CD14-positive monocyte (primary cell): ENCODE results near the gene FRY. TPM values are rescaled to one million over a fixed set of nuclear protein-coding genes. Genes with fewer than 3 reads are reported as not detected.

Experiments
- DNase-seq, 3 donors: peaks; one replicate each; pipeline ENCODE4 v3.0.0-alpha.2; 2011 to 2022
- H2AFZ ChIP-seq: 2 replicates; pipeline ENCODE4 v1.6.0; 2012; ENCODE audit warnings: mild to moderate bottlenecking, low read depth, low read length, inconsistent platforms; ENCODE audit not compliant: insufficient read depth, poor library complexity, severe bottlenecking
- H3K27ac ChIP-seq, 2 donors: 1 replicate in 1 of 2; 2 replicates in 1 of 2; pipeline ENCODE4 v1.5.1; 2012 to 2013; ENCODE audit warnings: low read length in 2 of 2, control low read depth in 1 of 2, inconsistent platforms in 1 of 2, low read depth in 1 of 2, mild to moderate bottlenecking in 1 of 2
- H3K27me3 ChIP-seq, 2 donors: one replicate each; pipeline versions ENCODE4 v1.6.0 to v1.6.1; 2011 to 2013; ENCODE audit warnings: low read length in 2 of 2; ENCODE audit not compliant: control insufficient read depth in 2 of 2, insufficient read depth in 2 of 2
- H3K36me3 ChIP-seq, 2 donors: replicated peaks in 1 of 2; 1 replicate in 1 of 2; 2 replicates in 1 of 2; pipeline versions ENCODE4 v1.5.1 to v1.6.1; 2012 to 2013; ENCODE audit warnings: low read length in 2 of 2, control low read depth in 1 of 2, inconsistent platforms in 1 of 2, mild to moderate bottlenecking in 1 of 2; ENCODE audit not compliant: insufficient read depth in 2 of 2, control insufficient read depth in 1 of 2
- H3K4me1 ChIP-seq, 2 donors: 1 replicate in 1 of 2; 2 replicates in 1 of 2; pipeline versions ENCODE4 v1.5.1 to v1.6.1; 2012 to 2013; ENCODE audit warnings: low read length in 2 of 2, control low read depth in 1 of 2, inconsistent platforms in 1 of 2, mild to moderate bottlenecking in 1 of 2, moderate library complexity in 1 of 2; ENCODE audit not compliant: insufficient read depth in 2 of 2, control insufficient read depth in 1 of 2
- H3K4me2 ChIP-seq: replicated peaks from 2 replicates; pipeline ENCODE3; 2012; ENCODE audit warnings: low read length, moderate library complexity, mild to moderate bottlenecking; ENCODE audit not compliant: poor library complexity, severe bottlenecking; ENCODE audit errors: extremely low read depth
- H3K4me3 ChIP-seq, 3 experiments: fragments of 200-600 bp in 1 of 3; sonication (generic) in 1 of 3; replicated peaks in 1 of 3; 1 replicate in 2 of 3; 2 replicates in 1 of 3; pipeline ENCODE4 v1.5.1; 2011 to 2013; ENCODE audit warnings: low read length in 3 of 3, mild to moderate bottlenecking in 3 of 3, control low read depth in 2 of 3, low read depth in 2 of 3, inconsistent platforms in 1 of 3, moderate library complexity in 1 of 3
- H3K79me2 ChIP-seq: 2 replicates; pipeline ENCODE4 v1.6.0; 2012; ENCODE audit warnings: mild to moderate bottlenecking, control low read depth, inconsistent platforms, low read length, moderate library complexity; ENCODE audit not compliant: insufficient read depth
- H3K9ac ChIP-seq: 2 replicates; pipeline ENCODE4 v1.6.0; 2017; ENCODE audit warnings: low read length, mild to moderate bottlenecking; ENCODE audit not compliant: insufficient read depth, poor library complexity, severe bottlenecking
- H3K9me3 ChIP-seq, 2 donors: replicated peaks in 1 of 2; 1 replicate in 1 of 2; 2 replicates in 1 of 2; pipeline versions ENCODE4 v1.5.1 to v1.6.1; 2012 to 2013; ENCODE audit warnings: low read length in 2 of 2, control low read depth in 1 of 2; ENCODE audit not compliant: control insufficient read depth in 1 of 2, insufficient read depth in 1 of 2
- H4K20me1 ChIP-seq: 2 replicates; pipeline ENCODE4 v1.6.0; 2012; ENCODE audit warnings: mild to moderate bottlenecking, low read length, control low read depth, moderate library complexity; ENCODE audit not compliant: insufficient read depth
- H3K27ac Mint-ChIP-seq, 7 donors: one replicate each; pipeline ENCODE4 v1.8.0; 2020; ENCODE audit warnings: mild to moderate bottlenecking in 7 of 7, mixed read lengths in 7 of 7, moderate library complexity in 6 of 7, inconsistent platforms in 2 of 7
- H3K27me3 Mint-ChIP-seq, 3 donors: one replicate each; pipeline ENCODE4 v1.8.0; 2021 to 2022; ENCODE audit warnings: low read depth in 3 of 3, mild to moderate bottlenecking in 3 of 3, mixed read lengths in 3 of 3, moderate library complexity in 3 of 3, inconsistent platforms in 1 of 3
- H3K36me3 Mint-ChIP-seq, 2 donors: one replicate each; pipeline ENCODE4 v1.8.0; 2020; ENCODE audit warnings: mixed read lengths in 2 of 2, inconsistent platforms in 1 of 2, mild to moderate bottlenecking in 1 of 2
- H3K4me1 Mint-ChIP-seq: one replicate; pipeline ENCODE4 v1.8.0; 2020; ENCODE audit warnings: mild to moderate bottlenecking, mixed read lengths
- H3K4me3 Mint-ChIP-seq, 2 donors: one replicate each; pipeline ENCODE4 v1.8.0; 2020; ENCODE audit warnings: mild to moderate bottlenecking in 2 of 2, mixed read lengths in 2 of 2, moderate library complexity in 1 of 2
- H3K9me3 Mint-ChIP-seq, 7 donors: one replicate each; pipeline ENCODE4 v1.8.0; 2020 to 2022; ENCODE audit warnings: mixed read lengths in 7 of 7, mild to moderate bottlenecking in 6 of 7, moderate library complexity in 6 of 7, inconsistent platforms in 2 of 7
- WGBS: methylation state at CpG from one replicate; pipeline ENCODE4 v1.1.5; 2013; ENCODE audit warnings: missing lambda C conversion rate; ENCODE audit not compliant: insufficient coverage; 5-methylcytosine and 5-hydroxymethylcytosine counted together
- intact Hi-C, 2 donors: fragments of 100-400 bp; cut with micrococcal nuclease; formaldehyde crosslinking; loops; one replicate each; pipeline versions ENCODE4 v1.15.0 to v1.15.1; 2023
- polyA plus RNA-seq, 3 donors: library from polyadenylated mRNA; depleted of rRNA in 1 of 3; unstranded in 2 of 3; stranded (reverse) in 1 of 3; fragments of 300-500 nt in 2 of 3; fragments of >200 nt in 1 of 3; fragmentation: Illumina TruSeq in 2 of 3; gene quantifications; 1 replicate in 2 of 3; 2 replicates in 1 of 3; pipeline ENCODE4 v1.2.3, GENCODE V29; 2012 to 2021
- TF ChIP-seq, protein P1 (sequence below): fragments of 200-600 bp; IDR thresholded peaks from one replicate; pipeline ENCODE4 v1.8.0; 2022; ENCODE audit warnings: antibody characterized with exemption, mild to moderate bottlenecking

The FRY gene
- polyA plus RNA-seq, 3 donors: 3.9 to 31.8 (median 5.0) TPM

DNA sequence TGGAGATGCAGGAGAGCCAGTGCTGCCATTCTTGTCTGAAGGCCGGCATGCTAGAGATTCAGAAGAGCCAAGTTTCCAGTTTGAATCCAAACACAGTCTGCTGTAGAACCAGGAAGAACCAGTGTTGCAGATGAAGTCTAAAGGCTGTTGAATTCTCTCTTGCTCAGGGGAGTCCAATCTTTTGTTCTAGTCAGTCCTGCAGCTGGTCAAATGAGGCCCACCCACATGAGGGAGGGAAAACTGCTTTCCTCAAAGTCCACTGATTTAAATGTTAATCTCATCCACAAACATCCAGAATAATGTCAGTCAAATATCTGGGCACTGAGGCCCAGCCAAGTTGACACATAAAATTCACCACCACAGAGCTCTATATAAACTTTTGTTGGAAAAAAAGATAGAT is 136.6 kb downstream of the FRY start:
- TF ChIP-seq, protein P1, sequence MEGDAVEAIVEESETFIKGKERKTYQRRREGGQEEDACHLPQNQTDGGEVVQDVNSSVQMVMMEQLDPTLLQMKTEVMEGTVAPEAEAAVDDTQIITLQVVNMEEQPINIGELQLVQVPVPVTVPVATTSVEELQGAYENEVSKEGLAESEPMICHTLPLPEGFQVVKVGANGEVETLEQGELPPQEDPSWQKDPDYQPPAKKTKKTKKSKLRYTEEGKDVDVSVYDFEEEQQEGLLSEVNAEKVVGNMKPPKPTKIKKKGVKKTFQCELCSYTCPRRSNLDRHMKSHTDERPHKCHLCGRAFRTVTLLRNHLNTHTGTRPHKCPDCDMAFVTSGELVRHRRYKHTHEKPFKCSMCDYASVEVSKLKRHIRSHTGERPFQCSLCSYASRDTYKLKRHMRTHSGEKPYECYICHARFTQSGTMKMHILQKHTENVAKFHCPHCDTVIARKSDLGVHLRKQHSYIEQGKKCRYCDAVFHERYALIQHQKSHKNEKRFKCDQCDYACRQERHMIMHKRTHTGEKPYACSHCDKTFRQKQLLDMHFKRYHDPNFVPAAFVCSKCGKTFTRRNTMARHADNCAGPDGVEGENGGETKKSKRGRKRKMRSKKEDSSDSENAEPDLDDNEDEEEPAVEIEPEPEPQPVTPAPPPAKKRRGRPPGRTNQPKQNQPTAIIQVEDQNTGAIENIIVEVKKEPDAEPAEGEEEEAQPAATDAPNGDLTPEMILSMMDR: no peak
- Histone ChIP-seq H3K9me3 (no peaks in the 10 kb centered on the region), H3K4me1 (no peaks in the 10 kb centered on the region), H3K27ac (no peak overlapping the region), H3K9ac (no peak overlapping the region), H3K4me3 (no peak overlapping the region), H3K4me2 (no peak overlapping the region), H2AFZ (no peak overlapping the region), H3K79me2 (no peaks in the 10 kb centered on the region), H4K20me1 (no peaks in the 10 kb centered on the region), H3K27me3 (no peaks in the 10 kb centered on the region), H3K36me3 (peaks cover 49 to 100% of the 10 kb centered on the region in 2 donors)
- intact Hi-C loops: no loop called here
- WGBS: 100% methylated on average over 1 of the region's 1 CpG
- Mint-ChIP-seq H3K4me3 (no peak overlapping the region), H3K27me3 (no peaks in the 10 kb centered on the region), H3K36me3 (peaks cover 79 to 95% of the 10 kb centered on the region in 2 donors), H3K27ac (peak overlapping the region in 3 of 7 donors; percentile 42 to 85 (median 47)), H3K9me3 (peaks cover 0 to 2% (median 0%) of the 10 kb centered on the region in 7 donors), H3K4me1 (peaks cover 8% of the 10 kb centered on the region)
- no peak for DNase-seq

DNA sequence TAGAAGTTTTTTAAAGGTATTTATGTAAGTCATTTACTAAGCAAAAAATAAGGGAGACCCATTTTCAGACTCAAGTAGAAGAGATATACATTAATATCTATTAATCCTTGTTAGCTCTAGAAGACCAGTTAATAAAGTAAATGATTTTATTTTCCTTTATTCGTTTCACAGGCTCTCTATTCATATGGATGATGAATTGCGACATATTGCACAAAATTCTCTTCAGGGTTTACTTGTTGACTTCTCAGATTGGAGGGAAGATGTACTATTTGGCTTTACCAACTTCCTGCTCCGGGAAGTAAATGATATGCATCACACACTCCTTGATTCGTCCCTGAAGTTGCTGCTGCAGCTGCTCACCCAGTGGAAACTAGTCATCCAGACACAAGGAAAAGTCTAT is 139.3 kb downstream of the FRY start:
- Mint-ChIP-seq H3K4me1 (peaks cover 5% of the 10 kb centered on the region), H3K27ac (peak overlapping the region in 1 of 7 donors; percentile 27), H3K36me3 (peaks cover 79 to 92% of the 10 kb centered on the region in 2 donors), H3K4me3 (no peak overlapping the region), H3K27me3 (no peaks in the 10 kb centered on the region), H3K9me3 (no peaks in the 10 kb centered on the region)
- no peaks in the 10 kb centered on the region for H3K9me3 ChIP-seq
- H3K27me3 ChIP-seq: no peaks in the 10 kb centered on the region
- no peak overlapping the region for H3K27ac ChIP-seq
- 67% methylated on average over 2 of the region's 4 CpGs for WGBS
- no peaks in the 10 kb centered on the region for H3K79me2 ChIP-seq
- intact Hi-C loops: no loop called here
- H3K36me3 ChIP-seq: peaks cover 64 to 100% of the 10 kb centered on the region in 2 donors
- no peak overlapping the region for H2AFZ ChIP-seq
- no peak overlapping the region for H3K4me2 ChIP-seq
- H3K4me1 ChIP-seq: no peaks in the 10 kb centered on the region
- no peaks in the 10 kb centered on the region for H4K20me1 ChIP-seq
- H3K4me3 ChIP-seq: no peak overlapping the region
- no peak for DNase-seq
- no peak overlapping the region for H3K9ac ChIP-seq
- TF ChIP-seq, protein P1: no peak
